HUES64 (cell line): ENCODE measurements around the gene PDE4A.
"Not testable (repeated sequence)": the region's sequence is repeated elsewhere in the genome, so short reads cannot be mapped to it uniquely, and the experiment has no call there.

Experiments used
- H3K27ac ChIP-seq: 2 replicates; pipeline ENCODE4 v1.7.0; 2013; ENCODE audit warnings: low read depth, low read length, inconsistent platforms
- H3K27me3 ChIP-seq: 2 replicates; pipeline ENCODE4 v1.6.1; 2013; ENCODE audit warnings: mild to moderate bottlenecking, low read length; ENCODE audit not compliant: insufficient read depth
- H3K36me3 ChIP-seq: 2 replicates; pipeline ENCODE4 v1.6.1; 2013; ENCODE audit warnings: mild to moderate bottlenecking, low read length; ENCODE audit not compliant: insufficient read depth
- H3K4me1 ChIP-seq: 2 replicates; pipeline ENCODE4 v1.6.1; 2013; ENCODE audit warnings: mild to moderate bottlenecking, low read length, moderate library complexity; ENCODE audit not compliant: insufficient read depth
- H3K4me3 ChIP-seq: 2 replicates; pipeline ENCODE4 v1.5.1; 2013; ENCODE audit warnings: mild to moderate bottlenecking, low read length, moderate library complexity
- H3K9ac ChIP-seq: 2 replicates; pipeline ENCODE4 v1.6.1; 2013; ENCODE audit warnings: mild to moderate bottlenecking, low read depth, low read length
- H3K9me3 ChIP-seq: 2 replicates; pipeline ENCODE4 v1.6.1; 2013; ENCODE audit warnings: low read depth, low read length; ENCODE audit not compliant: insufficient read depth
- WGBS: fragments of 150-250, 120-280 bp; methylation state at CpG from one replicate; pipeline ENCODE4 v1.1.7; 2013; ENCODE audit warnings: missing lambda C conversion rate; 5-methylcytosine and 5-hydroxymethylcytosine counted together

PDE4A gene

GRCh38 chr19:10453852-10454251 lies 33.5 kb downstream of the PDE4A start:
- H3K36me3 ChIP-seq, result no peaks in the 10 kb centered on the region
- no peak overlapping the region for H3K4me3 ChIP-seq
- peaks cover 9% of the 10 kb centered on the region; the same call in 1 of the 2 replicates for H3K4me1 ChIP-seq
- H3K9me3 ChIP-seq, result no peaks in the 10 kb centered on the region
- H3K9ac ChIP-seq, result no peak overlapping the region
- H3K27ac ChIP-seq, result no peak overlapping the region
- H3K27me3 ChIP-seq, result no peaks in the 10 kb centered on the region; the same call in 1 of the 2 replicates
- 94% methylated on average over 3 of the region's 4 CpGs for WGBS

DNA sequence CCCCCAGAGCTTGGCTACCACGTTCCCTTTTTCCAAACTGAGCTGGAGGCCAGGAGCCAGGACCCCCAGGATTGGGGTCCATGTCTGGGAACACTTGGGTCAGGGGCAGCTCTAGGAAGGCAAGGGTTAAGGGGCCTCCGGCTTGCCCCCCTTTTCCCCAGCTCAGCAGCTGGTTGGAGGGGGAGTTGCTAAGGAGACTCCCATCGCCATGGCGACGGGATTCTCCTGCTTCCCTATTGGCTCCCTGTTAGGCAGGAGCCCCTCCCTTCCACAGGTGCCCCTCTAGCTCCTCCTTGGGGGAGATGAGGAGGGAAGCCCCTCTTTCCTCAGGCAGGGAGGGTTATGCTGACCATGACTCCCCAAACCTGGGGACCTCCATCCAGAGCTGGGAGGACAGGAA lies 33.9 kb downstream of the PDE4A start:
- Histone ChIP-seq H3K36me3 (no peaks in the 10 kb centered on the region), H3K27ac (no peak overlapping the region), H3K4me3 (no peak overlapping the region), H3K9ac (no peak overlapping the region), H3K4me1 (peaks cover 9% of the 10 kb centered on the region; the same call in 1 of the 2 replicates), H3K9me3 (no peaks in the 10 kb centered on the region), H3K27me3 (no peaks in the 10 kb centered on the region; the same call in 1 of the 2 replicates)
- WGBS, result 41% methylated on average over 5 of the region's 5 CpGs

GRCh38 chr19:10458733-10459132 lies 38.4 kb downstream of the PDE4A start:
- H3K9ac ChIP-seq, H3K27ac ChIP-seq, H3K36me3 ChIP-seq, H3K4me1 ChIP-seq, H3K27me3 ChIP-seq, H3K9me3 ChIP-seq, H3K4me3 ChIP-seq: not testable (repeated sequence)
- WGBS, result 89% methylated on average over 7 of the region's 7 CpGs

- Histone ChIP-seq H3K9me3 (no peaks in the 10 kb centered on the region), H3K9ac (no peak overlapping the region), H3K27me3 (no peaks in the 10 kb centered on the region; the same call in 1 of the 2 replicates), H3K27ac (no peak overlapping the region), H3K4me3 (0 out of 2 replicates have a peak overlapping the region, but pooled peaks have one; percentile 22), H3K4me1 (no peaks in the 10 kb centered on the region), H3K36me3 (no peaks in the 10 kb centered on the region)
- 45% methylated on average over 8 of the region's 8 CpGs for WGBS
Measured at GRCh38 chr19:10460714-10461046, 40.3 kb downstream of the PDE4A start.

DNA sequence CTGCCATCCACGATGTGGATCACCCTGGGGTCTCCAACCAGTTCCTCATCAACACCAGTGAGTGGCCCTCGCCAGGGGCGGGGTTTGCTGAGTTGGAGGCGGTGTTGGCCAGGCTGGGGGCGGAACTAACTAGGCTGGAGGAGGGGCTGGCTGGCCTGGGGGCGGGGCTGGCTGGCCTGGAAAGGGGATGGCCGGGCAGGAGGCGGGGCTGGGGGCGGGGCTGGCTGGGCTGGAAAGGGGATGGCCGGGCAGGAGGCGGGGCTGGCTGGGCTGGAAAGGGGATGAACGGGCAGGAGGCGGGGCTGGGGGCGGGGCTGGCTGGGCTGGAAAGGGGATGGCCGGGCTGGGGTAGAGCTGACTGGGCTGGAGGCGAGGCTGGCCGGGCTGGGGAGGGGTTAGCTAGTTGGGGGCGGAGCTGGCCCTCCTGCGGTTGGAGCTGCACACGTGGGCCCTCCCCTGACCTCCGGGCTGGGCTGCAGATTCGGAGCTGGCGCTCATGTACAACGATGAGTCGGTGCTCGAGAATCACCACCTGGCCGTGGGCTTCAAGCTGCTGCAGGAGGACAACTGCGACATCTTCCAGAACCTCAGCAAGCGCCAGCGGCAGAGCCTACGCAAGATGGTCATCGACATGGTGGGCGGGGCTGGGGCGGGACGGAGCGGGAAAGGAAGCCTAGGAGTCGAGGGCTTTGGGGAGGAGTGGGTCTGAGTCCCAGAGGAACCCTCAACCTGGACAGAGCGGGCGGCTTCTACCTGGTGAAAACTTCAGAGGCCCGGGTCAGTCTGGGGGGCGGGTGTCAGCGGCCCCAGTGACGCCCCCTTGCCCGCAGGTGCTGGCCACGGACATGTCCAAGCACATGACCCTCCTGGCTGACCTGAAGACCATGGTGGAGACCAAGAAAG lies 41.0 kb downstream of the PDE4A start:
- no peaks in the 10 kb centered on the region for H3K4me1 ChIP-seq
- no peaks in the 10 kb centered on the region; the same call in 1 of the 2 replicates for H3K27me3 ChIP-seq
- peak overlapping the region; percentile 67 for H3K9ac ChIP-seq
- H3K4me3 ChIP-seq, result peak overlapping the region; percentile 83
- 9% methylated on average over 45 of the region's 45 CpGs for WGBS
- H3K27ac ChIP-seq, result no peak overlapping the region
- H3K9me3 ChIP-seq, result no peaks in the 10 kb centered on the region
- no peaks in the 10 kb centered on the region for H3K36me3 ChIP-seq

DNA sequence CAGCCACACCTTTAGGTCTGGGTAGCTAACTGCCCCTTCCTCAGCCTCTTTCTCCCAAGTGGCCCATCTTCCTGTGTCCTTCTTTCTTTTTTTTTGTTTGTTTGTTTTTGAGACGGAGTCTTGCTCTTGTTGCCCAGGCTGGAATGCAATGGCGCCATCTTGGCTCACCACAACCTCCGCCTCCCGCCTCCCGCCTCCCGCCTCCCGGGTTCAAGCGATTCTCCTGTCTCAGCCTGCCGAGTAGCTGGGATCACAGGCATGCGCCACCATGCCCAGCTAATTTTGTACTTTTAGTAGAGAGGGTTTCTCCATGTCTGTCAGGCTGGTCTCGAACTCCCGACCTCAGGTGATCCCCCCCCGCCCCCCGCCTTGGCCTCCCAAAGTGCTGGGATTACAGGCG lies 41.7 kb downstream of the PDE4A start:
- H3K27me3 ChIP-seq, H3K4me1 ChIP-seq, H3K9ac ChIP-seq, H3K27ac ChIP-seq, H3K9me3 ChIP-seq, H3K36me3 ChIP-seq: not testable (repeated sequence)
- H3K4me3 ChIP-seq, result peak overlapping the region; percentile 83
- WGBS, result 97% methylated on average over 14 of the region's 15 CpGs

DNA sequence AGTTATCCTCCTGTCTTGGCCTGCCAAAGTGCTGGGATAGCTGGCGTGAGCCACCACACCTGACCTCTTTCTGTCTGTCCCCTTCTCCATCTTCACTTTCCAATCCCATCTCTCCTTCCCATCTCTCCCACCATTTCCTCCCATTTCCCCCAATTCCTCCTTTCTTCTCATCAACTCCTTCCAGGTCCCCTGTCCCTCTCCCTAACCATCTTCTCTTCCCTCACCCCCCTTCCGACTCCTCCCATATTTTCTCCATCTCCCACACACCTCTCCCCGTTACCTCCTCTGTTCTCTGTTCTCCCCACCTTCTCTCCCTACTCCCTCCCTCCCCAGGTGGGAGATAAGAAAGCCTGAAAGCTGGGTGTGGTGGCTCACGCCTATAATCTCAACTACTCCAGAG lies 42.2 kb downstream of the PDE4A start:
- no peaks in the 10 kb centered on the region; the same call in 1 of the 2 replicates for H3K27me3 ChIP-seq
- H3K4me3 ChIP-seq, result no peak overlapping the region
- H3K36me3 ChIP-seq, result 0 out of 2 replicates have a peak, but pooled peaks cover 3% of the 10 kb centered on the region
- WGBS, result 82% methylated on average over 4 of the region's 4 CpGs
- no peak overlapping the region for H3K9ac ChIP-seq
- H3K9me3 ChIP-seq, result no peaks in the 10 kb centered on the region
- no peaks in the 10 kb centered on the region for H3K4me1 ChIP-seq
- H3K27ac ChIP-seq, result no peak overlapping the region

DNA sequence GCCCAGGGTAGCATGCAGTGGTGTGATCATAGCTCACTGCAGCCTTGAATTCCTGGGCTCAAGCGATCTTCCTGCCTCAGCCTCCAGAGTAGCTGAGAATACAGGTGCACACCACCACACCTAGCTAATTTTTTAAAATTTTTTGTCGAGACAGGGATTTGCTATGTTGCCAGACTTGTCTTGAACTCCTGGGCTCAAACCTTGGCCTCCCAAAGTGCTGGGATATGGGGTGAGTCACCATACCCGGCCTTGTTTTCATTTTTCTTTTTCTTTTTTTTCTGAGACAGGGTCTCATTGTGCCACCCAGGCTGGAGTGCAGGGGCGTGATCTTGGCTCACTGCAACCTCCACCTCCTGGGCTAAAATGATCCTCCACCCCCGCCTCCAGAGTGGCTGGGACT lies 44.1 kb downstream of the PDE4A start:
- Histone ChIP-seq H3K27ac (no peak overlapping the region), H3K4me3 (no peak overlapping the region), H3K9ac (no peak overlapping the region), H3K4me1 (peaks cover 10% of the 10 kb centered on the region; the same call in 1 of the 2 replicates), H3K27me3 (no peaks in the 10 kb centered on the region; the same call in 1 of the 2 replicates), H3K9me3 (no peaks in the 10 kb centered on the region), H3K36me3 (0 out of 2 replicates have a peak, but pooled peaks cover 3% of the 10 kb centered on the region)
- WGBS, result 92% methylated on average over 5 of the region's 5 CpGs

DNA sequence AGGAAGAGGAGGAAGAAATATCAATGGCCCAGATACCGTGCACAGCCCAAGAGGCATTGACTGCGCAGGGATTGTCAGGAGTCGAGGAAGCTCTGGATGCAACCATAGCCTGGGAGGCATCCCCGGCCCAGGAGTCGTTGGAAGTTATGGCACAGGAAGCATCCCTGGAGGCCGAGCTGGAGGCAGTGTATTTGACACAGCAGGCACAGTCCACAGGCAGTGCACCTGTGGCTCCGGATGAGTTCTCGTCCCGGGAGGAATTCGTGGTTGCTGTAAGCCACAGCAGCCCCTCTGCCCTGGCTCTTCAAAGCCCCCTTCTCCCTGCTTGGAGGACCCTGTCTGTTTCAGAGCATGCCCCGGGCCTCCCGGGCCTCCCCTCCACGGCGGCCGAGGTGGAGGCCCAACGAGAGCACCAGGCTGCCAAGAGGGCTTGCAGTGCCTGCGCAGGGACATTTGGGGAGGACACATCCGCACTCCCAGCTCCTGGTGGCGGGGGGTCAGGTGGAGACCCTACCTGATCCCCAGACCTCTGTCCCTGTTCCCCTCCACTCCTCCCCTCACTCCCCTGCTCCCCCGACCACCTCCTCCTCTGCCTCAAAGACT lies 46.9 kb downstream of the PDE4A start:
- Histone ChIP-seq H3K27me3 (no peaks in the 10 kb centered on the region; the same call in 1 of the 2 replicates), H3K36me3 (0 out of 2 replicates have a peak, but pooled peaks cover 3% of the 10 kb centered on the region), H3K4me3 (no peak overlapping the region), H3K4me1 (peaks cover 10% of the 10 kb centered on the region; the same call in 1 of the 2 replicates), H3K9ac (no peak overlapping the region), H3K9me3 (no peaks in the 10 kb centered on the region), H3K27ac (no peak overlapping the region)
- 91% methylated on average over 20 of the region's 20 CpGs for WGBS

GRCh38 chr19:10468133-10468532 lies 47.8 kb downstream of the PDE4A start:
- Histone ChIP-seq H3K9ac (no peak overlapping the region), H3K4me1 (peaks cover 10% of the 10 kb centered on the region; the same call in 1 of the 2 replicates), H3K27ac (no peak overlapping the region), H3K36me3 (0 out of 2 replicates have a peak, but pooled peaks cover 3% of the 10 kb centered on the region), H3K4me3 (no peak overlapping the region), H3K27me3 (no peaks in the 10 kb centered on the region), H3K9me3 (no peaks in the 10 kb centered on the region)
- 87% methylated on average over 9 of the region's 12 CpGs for WGBS

GRCh38 chr19:10471909-10472308 lies 51.6 kb downstream of the PDE4A start:
- peaks cover 10% of the 10 kb centered on the region; the same call in 1 of the 2 replicates for H3K4me1 ChIP-seq

More at GRCh38 chr19:10471909-10472308, 51.6 kb downstream of the PDE4A start:
- Histone ChIP-seq H3K9ac (no peak overlapping the region), H3K4me3 (no peak overlapping the region), H3K27ac (no peak overlapping the region), H3K9me3 (no peaks in the 10 kb centered on the region), H3K36me3 (no peaks in the 10 kb centered on the region), H3K27me3 (no peaks in the 10 kb centered on the region)
- WGBS, result 90% methylated on average over 6 of the region's 6 CpGs
